AG08396 (cell line): ENCODE data around the gene IGSF9.

Experiments
- DNase-seq: peaks from one replicate; pipeline ENCODE4 v3.0.0; 2012; ENCODE audit warnings: low spot score, mixed read lengths

Gene IGSF9

GRCh38 chr1:159932296-159933285 lies 12.8 kb downstream of the IGSF9 start:
- no peak for DNase-seq

- no peak for DNase-seq
Measured at GRCh38 chr1:159931795-159932173, 13.6 kb downstream of the IGSF9 start.

- no peak for DNase-seq
Measured at GRCh38 chr1:159931101-159931794, 14.2 kb downstream of the IGSF9 start.

DNA sequence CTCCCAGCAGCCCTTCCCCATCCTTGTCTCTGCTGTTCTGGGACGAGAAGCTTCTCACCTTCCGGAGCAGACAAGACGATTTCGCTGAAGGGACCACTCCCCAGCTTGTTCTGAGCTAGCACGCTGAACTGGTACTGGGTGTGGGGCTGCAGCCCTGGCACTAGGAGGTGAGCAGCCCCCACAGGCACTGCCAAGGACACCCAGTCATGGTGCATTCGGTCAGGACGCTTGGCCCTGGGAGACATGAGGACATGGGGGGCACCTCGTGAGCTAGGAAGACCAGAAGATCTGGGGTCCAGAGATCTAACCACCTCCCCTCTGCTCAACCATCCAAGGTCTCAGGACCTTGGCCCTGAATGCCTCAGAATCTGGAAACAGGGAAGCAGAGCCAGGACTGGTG lies 14.8 kb downstream of the IGSF9 start:
- DNase-seq = no peak

- DNase-seq = no peak
Measured at GRCh38 chr1:159930216-159930615, 15.2 kb downstream of the IGSF9 start.

DNA sequence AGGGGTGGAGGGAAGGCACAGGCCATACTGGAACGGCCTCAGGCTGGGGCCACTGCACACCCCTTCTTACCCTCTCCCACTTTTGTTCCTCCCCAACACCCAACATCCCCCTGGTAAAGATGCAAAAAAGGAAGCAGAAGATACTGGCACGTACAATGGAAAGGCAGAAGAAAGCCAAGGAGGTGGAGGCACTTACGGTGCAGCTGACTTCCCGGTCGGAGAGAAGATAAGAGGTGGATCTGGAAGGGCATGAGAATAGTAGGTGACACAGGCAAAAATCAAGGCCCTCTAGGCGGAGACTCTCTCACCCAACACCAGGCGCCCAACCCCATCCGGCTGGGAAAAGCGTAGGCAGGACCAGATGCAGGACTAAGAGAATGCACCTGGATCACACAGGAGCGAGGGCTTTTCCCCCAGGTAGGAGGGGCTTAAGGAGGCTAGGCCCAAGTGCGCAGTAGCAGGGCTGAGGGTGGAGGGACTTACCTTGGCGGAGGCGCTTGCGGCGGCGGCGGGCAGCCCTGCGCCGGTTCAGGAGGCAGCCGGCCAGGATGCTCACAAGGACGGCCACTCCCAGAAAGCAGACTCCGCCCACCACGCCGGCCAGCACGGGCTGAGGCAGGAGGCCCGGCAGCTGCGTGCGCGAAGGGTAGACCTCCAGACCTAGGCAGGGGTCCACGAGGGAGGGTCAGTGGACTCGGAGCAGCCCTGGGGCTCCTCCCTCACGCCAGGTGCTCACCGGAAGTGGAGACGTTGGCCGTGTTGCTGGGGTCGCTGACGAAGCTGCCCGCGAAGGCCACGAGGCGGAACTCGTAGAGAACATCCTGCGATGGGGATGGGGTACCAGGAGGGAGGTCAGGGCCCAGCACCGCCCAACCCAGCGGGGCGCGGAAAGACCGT lies 16.0 kb downstream of the IGSF9 start:
- no peak for DNase-seq

GRCh38 chr1:159928491-159929050 lies 16.8 kb downstream of the IGSF9 start:
- no peak for DNase-seq

GRCh38 chr1:159927849-159928431 lies 17.5 kb downstream of the IGSF9 start:
- no peak for DNase-seq

DNA sequence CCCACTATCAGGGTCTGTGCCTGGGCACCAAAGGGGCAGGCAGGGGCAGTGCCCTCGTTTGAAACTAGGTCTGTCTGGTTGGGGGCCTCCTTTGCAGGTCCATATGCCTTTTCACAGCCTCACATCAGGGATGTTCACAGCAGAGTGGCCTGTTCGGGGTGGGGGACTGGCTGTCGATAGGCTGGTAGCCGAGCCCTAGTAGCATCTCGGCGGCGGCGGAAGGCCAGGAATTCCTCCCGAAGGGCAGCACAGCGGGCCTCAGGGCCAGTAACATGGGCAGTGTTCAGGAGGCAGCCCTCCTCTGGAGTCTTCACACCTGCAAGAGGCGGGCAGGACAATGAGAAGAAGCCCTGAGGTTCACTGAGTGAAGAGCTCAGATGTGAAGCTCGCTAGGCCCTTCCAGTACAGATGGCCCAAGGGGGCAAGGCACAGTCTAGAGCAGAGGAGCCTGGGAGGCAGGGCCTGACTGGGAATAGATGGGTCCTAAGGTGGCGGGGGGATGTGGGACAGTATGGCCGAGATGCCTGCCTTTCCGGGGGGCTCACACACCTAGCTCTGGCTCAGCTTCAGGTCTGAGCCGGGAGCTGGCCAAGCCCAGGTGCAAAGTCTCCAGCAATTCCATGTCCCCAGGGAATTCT lies 18.1 kb downstream of the IGSF9 start:
- no peak for DNase-seq

- peak; percentile 55 for DNase-seq
Measured at GRCh38 chr1:159925719-159926078, 19.7 kb downstream of the IGSF9 start.

- peak; percentile 95 for DNase-seq
Measured at GRCh38 chr1:159924791-159925718, 20.4 kb downstream of the IGSF9 start, which contains the start of gene TAGLN2. TSS of gene TAGLN2 (minus strand) at chr1:159925507. CDS start at chr1:159920509, 4,998 bp downstream.

- peak; percentile 99 for DNase-seq
Measured at GRCh38 chr1:159924025-159924790, 21.2 kb downstream of the IGSF9 start.

GRCh38 chr1:159923203-159924024 lies 22.0 kb downstream of the IGSF9 start:
- DNase-seq = peak; percentile 83

DNA sequence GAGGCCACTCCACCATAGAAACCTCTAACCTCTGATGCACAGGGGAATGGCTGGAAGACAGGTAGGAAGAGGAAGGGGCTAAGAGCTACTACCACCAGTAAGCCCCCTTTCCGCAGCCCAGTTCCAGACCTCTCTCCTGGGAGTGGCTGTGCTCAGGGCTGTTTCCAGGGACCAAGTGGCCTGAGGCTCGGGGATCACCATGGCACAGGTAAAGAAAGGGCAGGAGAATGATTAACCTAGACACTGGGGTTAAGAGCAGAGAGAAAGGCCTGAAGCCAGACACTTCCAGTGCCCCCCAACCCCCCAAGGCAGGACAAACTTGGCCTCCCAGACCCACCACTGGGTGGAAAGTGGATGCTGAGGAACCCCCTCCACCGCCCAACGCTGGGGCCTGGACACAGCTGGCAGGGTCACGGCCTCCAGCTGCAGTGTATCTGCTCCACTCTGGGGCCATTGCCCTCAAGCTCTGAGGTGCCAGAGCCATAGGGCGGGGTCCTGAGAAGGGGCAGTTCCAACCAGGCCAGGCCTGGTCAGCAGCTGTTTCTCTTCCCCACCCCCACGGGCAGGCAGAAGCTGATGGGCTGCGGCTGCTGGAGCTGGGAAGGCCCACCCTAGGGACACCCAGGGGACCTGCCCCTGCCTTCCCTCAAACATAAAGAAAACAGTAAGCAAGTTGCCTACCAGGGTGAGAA lies 22.8 kb downstream of the IGSF9 start:
- peak; percentile 60 for DNase-seq

DNA sequence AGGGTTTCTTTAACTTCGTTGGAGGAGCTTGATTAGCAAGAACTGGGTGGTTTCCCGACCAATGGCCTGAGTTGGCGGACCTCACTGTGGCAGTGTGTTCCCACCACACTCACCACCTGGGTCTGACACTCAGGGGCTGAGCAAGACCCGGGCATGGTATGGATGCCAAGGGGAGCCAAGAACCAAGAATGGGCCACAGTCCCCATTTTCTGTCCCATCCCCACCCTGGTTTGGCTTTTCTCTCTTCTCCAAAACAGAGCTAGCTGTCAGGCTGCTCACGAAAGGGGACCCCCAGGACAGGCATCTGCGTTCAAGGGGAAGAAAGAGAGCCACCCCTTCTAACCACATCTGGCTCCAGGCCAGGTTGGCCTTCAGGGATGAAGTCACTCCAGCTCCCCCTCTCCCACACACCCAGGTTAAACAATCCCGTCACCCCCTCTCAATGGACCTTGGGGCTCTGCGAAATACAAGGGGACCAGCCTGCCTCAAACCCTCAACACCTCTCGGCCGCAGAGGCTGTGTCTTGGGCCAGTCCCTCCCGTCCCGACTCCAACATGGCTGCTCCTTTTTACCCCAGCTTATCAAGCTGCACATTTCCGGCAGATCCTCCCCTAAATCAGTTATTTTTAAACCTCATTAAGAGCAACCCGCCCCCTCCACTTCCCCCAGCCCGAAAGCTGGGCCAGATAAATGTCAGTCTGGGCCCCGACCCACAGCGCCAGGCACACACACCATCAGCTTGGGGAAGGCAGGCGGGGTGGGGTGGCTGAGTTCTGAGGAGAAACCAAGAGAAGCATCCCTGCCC lies 23.5 kb downstream of the IGSF9 start:
- no peak for DNase-seq

DNA sequence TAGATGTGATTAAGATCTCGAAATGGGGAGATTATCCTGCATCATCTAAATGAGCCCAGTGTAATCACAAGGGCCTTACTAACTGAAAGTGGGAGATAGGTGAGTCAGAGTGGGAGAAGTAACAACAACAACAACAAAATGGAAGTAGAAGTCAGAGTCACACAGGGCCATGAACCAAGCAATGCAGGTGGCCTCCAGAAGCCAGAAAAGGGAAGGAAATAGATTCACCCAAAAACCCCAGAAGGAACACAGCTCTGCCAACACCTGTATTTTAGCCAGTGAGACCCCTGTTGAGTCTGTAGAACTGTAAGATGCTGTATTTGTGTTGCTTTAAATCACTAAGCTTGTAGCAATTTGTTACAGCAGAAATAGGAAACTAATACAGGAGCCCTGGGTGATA lies 24.2 kb downstream of the IGSF9 start:
- DNase-seq = no peak

GRCh38 chr1:159920651-159921050 lies 24.8 kb downstream of the IGSF9 start:
- DNase-seq = no peak
